ENCODE data around the gene AGAP5. TPM values are rescaled to one million over a fixed set of nuclear protein-coding genes. Genes with fewer than 3 reads are reported as not detected.

AGAP5 gene
- total and polyA plus RNA-seq, 9 of the 15 experiments (the other 6 are each of a cell fraction or from before 2014, with no cell fraction given): 0.32 to 7.5 (median 5.3) TPM

- TF ChIP-seq FOSL1 (tag; conservative IDR thresholded peaks at IDR 0.05) (peak; percentile 79), JUND (IDR thresholded peaks at IDR 0.05; ENCODE audit: borderline replicate concordance, low read depth, low read length) (peak; percentile 45; the same call in 1 of the 2 replicates), JUND (tag; IDR thresholded peaks at IDR 0.05; ENCODE audit: borderline replicate concordance, low read depth, low read length) (peak; percentile 77; the same call in 1 of the 3 replicates), NR0B1 (IDR thresholded peaks at IDR 0.05; ENCODE audit: partially characterized antibody) (no peak), SLC30A9 (CRISPR knock-in tag; IDR thresholded peaks at IDR 0.05) (no peak), PRDM10 (IDR thresholded peaks at IDR 0.05; ENCODE audit: partially characterized antibody) (peak; percentile 59), POLR2AphosphoS5 (IDR thresholded peaks at IDR 0.05; ENCODE audit: control insufficient read depth, insufficient read depth, low read depth, low read length) (peak; percentile 94), ZNF263 (CRISPR knock-in tag; IDR thresholded peaks at IDR 0.05; ENCODE audit: borderline replicate concordance) (peak; percentile 11; the same call in 1 of the 2 replicates), PRMT5 (CRISPR knock-in tag; IDR thresholded peaks at IDR 0.05) (no peak), SOX6 (IDR thresholded peaks at IDR 0.05) (peak; percentile 23; the same call in 1 of the 2 replicates), ZNF280A (IDR thresholded peaks at IDR 0.05; ENCODE audit: low read depth, partially characterized antibody) (no peak), SRF (CRISPR knock-in tag; IDR thresholded peaks at IDR 0.05) (peak; percentile 5 to 47; a peak in 1 of 4 replicates), ILF3 (IDR thresholded peaks at IDR 0.05; ENCODE audit: borderline replicate concordance) (no peak), STAT5B (CRISPR knock-in tag; IDR thresholded peaks at IDR 0.05) (no peak), ZSCAN32 (CRISPR knock-in tag; IDR thresholded peaks at IDR 0.05) (peak; percentile 52; the same call in 1 of the 2 replicates), ZBTB17 (CRISPR knock-in tag; IDR thresholded peaks at IDR 0.05) (0 out of 2 replicates have a peak, but pooled peaks have one; percentile 10), KDM5B (IDR thresholded peaks at IDR 0.05; ENCODE audit: insufficient replicate concordance, low read depth, low read length) (peak; percentile 90), HOMEZ (CRISPR knock-in tag; IDR thresholded peaks at IDR 0.05) (no peak), EHMT2 (IDR thresholded peaks at IDR 0.05) (no peak)
Measured at GRCh38 chr10:73743905-73744663, 46.2 kb upstream of the AGAP5 start, which contains the start of gene SEC24C (continued).
